Measurements from ENCODE around the gene PDIK1L.

Gene PDIK1L

DNA sequence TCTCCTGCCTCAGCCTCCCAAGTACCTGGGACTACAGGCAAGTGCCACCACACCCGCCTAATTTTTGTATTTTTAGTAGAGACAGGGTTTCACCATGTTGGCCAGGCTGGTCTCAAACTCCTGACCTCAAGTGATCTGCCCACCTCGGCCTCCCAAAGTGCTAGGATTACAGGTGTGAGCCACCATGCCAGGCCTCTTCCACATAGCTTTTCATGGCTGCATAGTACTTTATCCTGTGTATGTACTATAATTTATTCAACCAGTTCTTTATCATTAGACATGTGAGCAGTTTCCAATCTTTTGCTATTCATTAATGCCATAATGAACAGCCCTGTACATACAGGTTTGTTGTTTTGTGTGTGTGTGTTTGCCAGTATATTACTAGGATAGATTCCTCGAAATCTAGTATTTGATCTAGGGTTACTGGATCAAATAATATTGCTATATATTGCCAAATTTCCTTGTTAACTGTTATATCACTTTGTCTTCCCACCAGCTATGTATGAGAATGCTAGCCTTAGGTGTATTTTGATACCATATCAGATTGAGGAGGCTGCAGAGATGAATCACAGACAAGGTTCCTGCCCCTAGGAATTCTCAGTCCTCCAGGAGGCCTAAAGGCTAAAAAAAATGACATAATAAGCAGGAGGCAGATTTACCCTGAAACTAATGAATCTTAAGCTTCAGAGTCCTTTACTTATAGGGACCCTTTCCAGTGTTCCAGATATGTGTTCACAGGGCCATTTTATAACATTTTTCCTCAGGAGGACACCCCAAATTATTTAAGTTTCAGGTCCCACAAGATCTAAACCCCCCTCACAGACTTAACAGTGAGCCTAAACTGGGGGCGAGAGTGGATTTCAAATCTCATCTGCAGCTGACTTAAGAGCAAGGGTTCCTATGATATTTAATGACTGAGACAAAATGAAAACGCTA is 2.1 kb upstream of the PDIK1L start:
- TF ChIP-seq, protein P1, sequence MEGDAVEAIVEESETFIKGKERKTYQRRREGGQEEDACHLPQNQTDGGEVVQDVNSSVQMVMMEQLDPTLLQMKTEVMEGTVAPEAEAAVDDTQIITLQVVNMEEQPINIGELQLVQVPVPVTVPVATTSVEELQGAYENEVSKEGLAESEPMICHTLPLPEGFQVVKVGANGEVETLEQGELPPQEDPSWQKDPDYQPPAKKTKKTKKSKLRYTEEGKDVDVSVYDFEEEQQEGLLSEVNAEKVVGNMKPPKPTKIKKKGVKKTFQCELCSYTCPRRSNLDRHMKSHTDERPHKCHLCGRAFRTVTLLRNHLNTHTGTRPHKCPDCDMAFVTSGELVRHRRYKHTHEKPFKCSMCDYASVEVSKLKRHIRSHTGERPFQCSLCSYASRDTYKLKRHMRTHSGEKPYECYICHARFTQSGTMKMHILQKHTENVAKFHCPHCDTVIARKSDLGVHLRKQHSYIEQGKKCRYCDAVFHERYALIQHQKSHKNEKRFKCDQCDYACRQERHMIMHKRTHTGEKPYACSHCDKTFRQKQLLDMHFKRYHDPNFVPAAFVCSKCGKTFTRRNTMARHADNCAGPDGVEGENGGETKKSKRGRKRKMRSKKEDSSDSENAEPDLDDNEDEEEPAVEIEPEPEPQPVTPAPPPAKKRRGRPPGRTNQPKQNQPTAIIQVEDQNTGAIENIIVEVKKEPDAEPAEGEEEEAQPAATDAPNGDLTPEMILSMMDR (IDR thresholded peaks at IDR 0.05; ENCODE audit: borderline replicate concordance, insufficient read depth, low read depth, low read length): no peak

DNA sequence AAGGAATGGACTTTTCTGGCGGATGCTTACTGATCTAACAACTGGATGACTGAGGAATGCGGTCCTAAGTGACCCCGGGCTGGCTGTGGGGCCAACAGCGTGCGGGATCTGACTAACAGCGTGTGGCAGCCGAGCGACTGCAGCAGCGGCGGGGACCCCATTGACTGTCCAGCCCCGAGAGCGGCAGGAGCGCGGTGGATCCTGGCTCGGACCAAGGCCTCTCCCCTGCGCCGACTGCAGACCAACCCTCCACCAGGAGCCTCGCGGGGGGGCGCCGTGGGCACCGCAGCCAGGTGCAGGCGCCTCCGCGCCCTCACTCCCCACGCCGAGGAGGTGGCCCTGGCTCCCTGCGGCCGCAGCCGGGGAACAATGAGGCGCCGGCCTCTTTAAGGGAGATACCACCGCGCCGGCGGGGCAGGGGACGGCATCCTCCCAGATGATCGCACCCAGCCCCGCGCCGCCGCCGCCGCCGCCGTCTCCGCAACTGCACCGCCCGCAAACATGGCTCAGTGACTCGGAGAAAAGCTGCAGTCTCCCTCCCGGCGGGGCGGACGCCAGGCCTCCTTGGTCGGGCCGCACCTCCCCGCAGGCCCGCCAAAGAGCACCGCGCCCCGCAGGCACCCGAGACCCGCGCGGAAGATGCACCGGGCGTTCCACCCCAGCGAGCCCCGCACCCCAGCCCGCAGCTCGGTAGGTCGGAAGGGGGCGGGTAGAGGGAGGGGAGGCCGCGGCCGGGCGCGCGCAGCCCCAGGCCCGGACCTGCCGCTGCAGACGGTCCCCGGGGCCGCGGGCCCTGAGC is 694 bp upstream of the PDIK1L start:
- H3K4me3 ChIP-seq (ENCODE audit: low read depth, low read length): peak overlapping the region; percentile 90

More for the DNA sequence above, 2.1 kb upstream of the PDIK1L start:
- no peak overlapping the region for H3K4me3 ChIP-seq (ENCODE audit: low read depth, low read length)

GRCh38 chr1:26112407-26112775 is 767 bp downstream of the PDIK1L start:
- TF ChIP-seq, protein P1 (IDR thresholded peaks at IDR 0.05; ENCODE audit: borderline replicate concordance, insufficient read depth, low read depth, low read length): no peak
- H3K4me3 ChIP-seq (ENCODE audit: low read depth, low read length): peak overlapping the region; percentile 90

More for the DNA sequence above, 694 bp upstream of the PDIK1L start:
- TF ChIP-seq, protein P1 (IDR thresholded peaks at IDR 0.05; ENCODE audit: borderline replicate concordance, insufficient read depth, low read depth, low read length): no peak

GRCh38 chr1:26114165-26114927 is 2.7 kb downstream of the PDIK1L start:
- TF ChIP-seq, protein P1 (IDR thresholded peaks at IDR 0.05; ENCODE audit: borderline replicate concordance, insufficient read depth, low read depth, low read length): no peak
- no peak overlapping the region for H3K4me3 ChIP-seq (ENCODE audit: low read depth, low read length)

GRCh38 chr1:26119892-26120608 is 8.4 kb downstream of the PDIK1L start:
- TF ChIP-seq, protein P1 (IDR thresholded peaks at IDR 0.05; ENCODE audit: borderline replicate concordance, insufficient read depth, low read depth, low read length): no peak
- no peak overlapping the region for H3K4me3 ChIP-seq (ENCODE audit: low read depth, low read length)
